ENCODE measurements around the gene KCNJ10.

- TF ChIP-seq, protein P1, sequence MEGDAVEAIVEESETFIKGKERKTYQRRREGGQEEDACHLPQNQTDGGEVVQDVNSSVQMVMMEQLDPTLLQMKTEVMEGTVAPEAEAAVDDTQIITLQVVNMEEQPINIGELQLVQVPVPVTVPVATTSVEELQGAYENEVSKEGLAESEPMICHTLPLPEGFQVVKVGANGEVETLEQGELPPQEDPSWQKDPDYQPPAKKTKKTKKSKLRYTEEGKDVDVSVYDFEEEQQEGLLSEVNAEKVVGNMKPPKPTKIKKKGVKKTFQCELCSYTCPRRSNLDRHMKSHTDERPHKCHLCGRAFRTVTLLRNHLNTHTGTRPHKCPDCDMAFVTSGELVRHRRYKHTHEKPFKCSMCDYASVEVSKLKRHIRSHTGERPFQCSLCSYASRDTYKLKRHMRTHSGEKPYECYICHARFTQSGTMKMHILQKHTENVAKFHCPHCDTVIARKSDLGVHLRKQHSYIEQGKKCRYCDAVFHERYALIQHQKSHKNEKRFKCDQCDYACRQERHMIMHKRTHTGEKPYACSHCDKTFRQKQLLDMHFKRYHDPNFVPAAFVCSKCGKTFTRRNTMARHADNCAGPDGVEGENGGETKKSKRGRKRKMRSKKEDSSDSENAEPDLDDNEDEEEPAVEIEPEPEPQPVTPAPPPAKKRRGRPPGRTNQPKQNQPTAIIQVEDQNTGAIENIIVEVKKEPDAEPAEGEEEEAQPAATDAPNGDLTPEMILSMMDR (IDR thresholded peaks at IDR 0.05; ENCODE audit: low read depth, low read length), result no peak
- TF ChIP-seq EZH2phosphoT487 (IDR thresholded peaks at IDR 0.05; ENCODE audit: low read depth), result no peak
These were observed 35.2 kb upstream of the KCNJ10 start for GRCh38 chr1:160105155-160105554.

Measured in OCI-LY3 (cell line).